ENCODE results near the gene KCTD10.
"Not testable (repeated sequence)": the region's sequence is repeated elsewhere in the genome, so short reads cannot be mapped to it uniquely, and the experiment has no call there.

Gene KCTD10

GRCh38 chr12:109475121-109475520 is 2.0 kb downstream of the KCTD10 start:
- DNase-seq (ENCODE audit: low read depth) = no peak
- H3K4me3 ChIP-seq (ENCODE audit: low read length) = peak overlapping the region; percentile 99
- no peak for TF ChIP-seq CTCF (conservative IDR thresholded peaks at IDR 0.05; ENCODE audit: low read length)

GRCh38 chr12:109473526-109474270 is 3.4 kb downstream of the KCTD10 start:
- DNase-seq (ENCODE audit: low read depth); H3K4me3 ChIP-seq (ENCODE audit: low read length): not testable (repeated sequence)

GRCh38 chr12:109473006-109473405 is 4.1 kb downstream of the KCTD10 start:
- H3K4me3 ChIP-seq (ENCODE audit: low read length) = no peak overlapping the region
- TF ChIP-seq CTCF (conservative IDR thresholded peaks at IDR 0.05; ENCODE audit: low read length) = no peak
- no peak for DNase-seq (ENCODE audit: low read depth)

- no peak overlapping the region for H3K4me3 ChIP-seq (ENCODE audit: low read length)
- peak; percentile 92 for DNase-seq (ENCODE audit: low read depth)
- no peak for TF ChIP-seq CTCF (conservative IDR thresholded peaks at IDR 0.05; ENCODE audit: low read length)
Observed at GRCh38 chr12:109469517-109469916, 7.6 kb downstream of the KCTD10 start.

GRCh38 chr12:109467978-109468676 is 9.0 kb downstream of the KCTD10 start:
- H3K4me3 ChIP-seq (ENCODE audit: low read length) = no peak overlapping the region
- no peak for TF ChIP-seq CTCF (conservative IDR thresholded peaks at IDR 0.05; ENCODE audit: low read length)
- DNase-seq (ENCODE audit: low read depth) = peak; percentile 61

GRCh38 chr12:109466821-109467220 is 10.3 kb downstream of the KCTD10 start:
- H3K4me3 ChIP-seq (ENCODE audit: low read length) = no peak overlapping the region
- TF ChIP-seq CTCF (conservative IDR thresholded peaks at IDR 0.05; ENCODE audit: low read length) = no peak
- no peak for DNase-seq (ENCODE audit: low read depth)

GRCh38 chr12:109466305-109466704 is 10.8 kb downstream of the KCTD10 start:
- DNase-seq (ENCODE audit: low read depth) = no peak
- no peak overlapping the region for H3K4me3 ChIP-seq (ENCODE audit: low read length)
- no peak for TF ChIP-seq CTCF (conservative IDR thresholded peaks at IDR 0.05; ENCODE audit: low read length)
